ENCODE data around the gene HES2.

The HES2 gene

DNA sequence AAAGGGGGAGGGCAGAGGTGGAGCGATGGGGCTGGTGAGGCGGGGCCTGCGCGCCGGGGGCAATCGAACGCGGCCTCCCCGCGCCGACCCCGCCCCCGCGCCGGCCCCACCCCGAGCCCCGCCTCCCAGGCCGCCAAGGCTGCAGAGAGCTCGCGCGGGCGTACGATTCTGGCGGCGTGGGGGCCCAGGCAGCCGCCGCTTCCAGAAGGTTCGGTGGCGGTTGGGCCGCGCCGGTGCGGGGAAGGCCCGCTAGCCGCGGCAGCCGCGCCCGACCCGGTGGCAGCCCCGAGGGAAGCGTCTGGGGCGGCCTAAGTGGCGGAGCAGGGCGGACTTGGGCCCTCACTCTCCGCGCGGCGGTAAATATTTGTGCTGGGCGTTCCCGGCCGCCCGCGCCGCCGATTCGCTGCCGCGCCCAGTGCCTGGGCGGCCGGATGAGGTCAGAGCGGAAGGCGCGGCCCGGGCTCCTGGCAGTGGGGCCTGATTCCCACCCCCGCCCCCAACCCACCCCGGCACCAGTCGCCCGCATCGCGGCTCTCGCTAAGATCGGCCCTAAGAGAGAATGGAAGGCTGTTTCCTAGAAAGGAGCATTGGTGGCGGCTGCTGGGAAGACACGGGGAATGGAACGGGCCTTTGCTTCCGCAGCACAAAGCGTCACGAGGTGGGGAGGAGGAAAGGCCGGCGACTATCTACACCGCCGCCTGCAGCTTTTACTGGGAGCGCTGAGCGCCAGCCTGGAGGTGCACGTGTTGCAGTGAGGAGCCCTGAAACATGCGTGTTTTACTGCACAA lies 26.1 kb downstream of the HES2 start, which contains the start of gene ACOT7:
ACOT7 (minus strand) TSS at position 368 of the 788 bp plus-strand sequence. CDS start 368 bp downstream, outside the sequence.
- Histone ChIP-seq H2AK5ac (ENCODE audit: low read length) (no peak within 1 kb of the TSS), H3K27me3 (ENCODE audit: insufficient read depth, low read length) (no peaks in the 10 kb centered on the region), H3K4ac (ENCODE audit: low read depth, low read length) (peak within 1 kb of the TSS; percentile 63), H3K9me3 (ENCODE audit: insufficient read depth, low read depth, low read length) (no peaks in the 10 kb centered on the region), H4K8ac (ENCODE audit: low read depth, low read length) (peak within 1 kb of the TSS; percentile 90), H3K4me3 (ENCODE audit: low read depth, low read length) (peak within 1 kb of the TSS; percentile 92), H3K18ac (ENCODE audit: low read length) (peak within 1 kb of the TSS; percentile 91), H3K23ac (ENCODE audit: low read length) (no peak within 1 kb of the TSS), H3K79me2 (ENCODE audit: control insufficient read depth, insufficient read depth, low read length, poor library complexity) (peaks cover 2% of the 10 kb centered on the region), H3K14ac (ENCODE audit: low read length) (peak within 1 kb of the TSS; percentile 85), H2BK12ac (ENCODE audit: low read length) (peak within 1 kb of the TSS; percentile 28), H3K4me1 (ENCODE audit: control insufficient read depth in 1 of 2, insufficient read depth in 2 of 2, low read length in 2 of 2) (peaks cover 5 to 10% of the 10 kb centered on the region in 2 experiments), H3K79me1 (ENCODE audit: low read length) (peaks cover 4% of the 10 kb centered on the region), H4K12ac (ENCODE audit: low read depth, low read length) (peak within 1 kb of the TSS; percentile 89), H3K9ac (ENCODE audit: low read length) (peak within 1 kb of the TSS; percentile 88), H3K4me2 (ENCODE audit: low read length) (peak within 1 kb of the TSS; percentile 86), H2BK120ac (ENCODE audit: insufficient read depth, low read length, poor library complexity) (peak within 1 kb of the TSS; percentile 89), H2BK5ac (ENCODE audit: low read depth, low read length, poor library complexity) (peak within 1 kb of the TSS; percentile 95), H3K36me3 (ENCODE audit: control insufficient read depth in 1 of 2, insufficient read depth in 2 of 2, low read length in 2 of 2) (no peaks in the 10 kb centered on the region), H4K91ac (ENCODE audit: low read depth, low read length) (peak within 1 kb of the TSS; percentile 74), H2AFZ (ENCODE audit: insufficient read depth, low read length, poor library complexity) (peak within 1 kb of the TSS; percentile 97), H3K27ac (ENCODE audit: low read depth, low read length) (peak within 1 kb of the TSS; percentile 91)
- no CpG with 5 or more reads among the region's 87 CpGs for WGBS (ENCODE audit: extremely low coverage, insufficient coverage, insufficient read length)
- peak; percentile 92 to 96 for DNase-seq

GRCh38 chr1:6392809-6393399 lies 26.8 kb downstream of the HES2 start:
- no peak overlapping the region for H3K23ac ChIP-seq (ENCODE audit: low read length)
- DNase-seq: no peak
- H3K4ac ChIP-seq (ENCODE audit: low read depth, low read length): no peak overlapping the region
- H3K27me3 ChIP-seq (ENCODE audit: insufficient read depth, low read length): no peaks in the 10 kb centered on the region
- no peak overlapping the region for H2BK5ac ChIP-seq (ENCODE audit: low read depth, low read length, poor library complexity)
- no CpG with 5 or more reads among the region's 83 CpGs for WGBS (ENCODE audit: extremely low coverage, insufficient coverage, insufficient read length)
- no peak overlapping the region for H2BK120ac ChIP-seq (ENCODE audit: insufficient read depth, low read length, poor library complexity)
- peak overlapping the region; percentile 92 for H3K4me3 ChIP-seq (ENCODE audit: low read depth, low read length)
- peak overlapping the region; percentile 77 for H3K4me2 ChIP-seq (ENCODE audit: low read length)
- peaks cover 5 to 10% of the 10 kb centered on the region in 2 experiments for H3K4me1 ChIP-seq (ENCODE audit: control insufficient read depth in 1 of 2, insufficient read depth in 2 of 2, low read length in 2 of 2)
- H4K12ac ChIP-seq (ENCODE audit: low read depth, low read length): no peak overlapping the region
- peak overlapping the region; percentile 38 for H3K9ac ChIP-seq (ENCODE audit: low read length)
- H3K79me1 ChIP-seq (ENCODE audit: low read length): peaks cover 4% of the 10 kb centered on the region
- no peaks in the 10 kb centered on the region for H3K9me3 ChIP-seq (ENCODE audit: insufficient read depth, low read depth, low read length)
- H4K91ac ChIP-seq (ENCODE audit: low read depth, low read length): no peak overlapping the region
- H3K14ac ChIP-seq (ENCODE audit: low read length): no peak overlapping the region
- peak overlapping the region; percentile 17 for H4K8ac ChIP-seq (ENCODE audit: low read depth, low read length)
- peak overlapping the region; percentile 54 for H2AFZ ChIP-seq (ENCODE audit: insufficient read depth, low read length, poor library complexity)
- H2AK5ac ChIP-seq (ENCODE audit: low read length): no peak overlapping the region
- no peaks in the 10 kb centered on the region for H3K36me3 ChIP-seq (ENCODE audit: control insufficient read depth in 1 of 2, insufficient read depth in 2 of 2, low read length in 2 of 2)
- H3K79me2 ChIP-seq (ENCODE audit: control insufficient read depth, insufficient read depth, low read length, poor library complexity): peaks cover 2% of the 10 kb centered on the region
- H3K18ac ChIP-seq (ENCODE audit: low read length): no peak overlapping the region
- H2BK12ac ChIP-seq (ENCODE audit: low read length): no peak overlapping the region
- H3K27ac ChIP-seq (ENCODE audit: low read depth, low read length): no peak overlapping the region

- Histone ChIP-seq H3K4me2 (ENCODE audit: low read length) (peak overlapping the region; percentile 77), H3K27me3 (ENCODE audit: insufficient read depth, low read length) (no peaks in the 10 kb centered on the region), H3K27ac (ENCODE audit: low read depth, low read length) (no peak overlapping the region), H2BK5ac (ENCODE audit: low read depth, low read length, poor library complexity) (no peak overlapping the region), H3K36me3 (ENCODE audit: control insufficient read depth in 1 of 2, insufficient read depth in 2 of 2, low read length in 2 of 2) (no peaks in the 10 kb centered on the region), H3K4ac (ENCODE audit: low read depth, low read length) (peak overlapping the region; percentile 17), H3K79me1 (ENCODE audit: low read length) (peaks cover 4% of the 10 kb centered on the region), H3K9ac (ENCODE audit: low read length) (peak overlapping the region; percentile 38), H3K4me3 (ENCODE audit: low read depth, low read length) (peak overlapping the region; percentile 92), H3K14ac (ENCODE audit: low read length) (no peak overlapping the region), H2BK120ac (ENCODE audit: insufficient read depth, low read length, poor library complexity) (no peak overlapping the region), H4K12ac (ENCODE audit: low read depth, low read length) (no peak overlapping the region), H3K23ac (ENCODE audit: low read length) (no peak overlapping the region), H3K79me2 (ENCODE audit: control insufficient read depth, insufficient read depth, low read length, poor library complexity) (peaks cover 2% of the 10 kb centered on the region), H4K8ac (ENCODE audit: low read depth, low read length) (no peak overlapping the region), H3K9me3 (ENCODE audit: insufficient read depth, low read depth, low read length) (no peaks in the 10 kb centered on the region), H2AK5ac (ENCODE audit: low read length) (no peak overlapping the region), H2AFZ (ENCODE audit: insufficient read depth, low read length, poor library complexity) (no peak overlapping the region), H3K4me1 (ENCODE audit: control insufficient read depth in 1 of 2, insufficient read depth in 2 of 2, low read length in 2 of 2) (peaks cover 5 to 10% of the 10 kb centered on the region in 2 experiments), H3K18ac (ENCODE audit: low read length) (peak overlapping the region; percentile 2), H2BK12ac (ENCODE audit: low read length) (no peak overlapping the region), H4K91ac (ENCODE audit: low read depth, low read length) (no peak overlapping the region)
- DNase-seq: no peak
- WGBS (ENCODE audit: extremely low coverage, insufficient coverage, insufficient read length): no CpG with 5 or more reads among the region's 16 CpGs
Measured at GRCh38 chr1:6391951-6392808, 27.5 kb downstream of the HES2 start.

GRCh38 chr1:6389971-6390370 lies 29.7 kb downstream of the HES2 start:
- no peak overlapping the region for H4K8ac ChIP-seq (ENCODE audit: low read depth, low read length)
- WGBS (ENCODE audit: extremely low coverage, insufficient coverage, insufficient read length): no CpG with 5 or more reads among the region's 9 CpGs

More at GRCh38 chr1:6389971-6390370, 29.7 kb downstream of the HES2 start:
- H2BK12ac ChIP-seq (ENCODE audit: low read length): no peak overlapping the region
- H3K79me2 ChIP-seq (ENCODE audit: control insufficient read depth, insufficient read depth, low read length, poor library complexity): peaks cover 2% of the 10 kb centered on the region
- H2BK5ac ChIP-seq (ENCODE audit: low read depth, low read length, poor library complexity): no peak overlapping the region
- no peak overlapping the region for H3K27ac ChIP-seq (ENCODE audit: low read depth, low read length)
- H2AK5ac ChIP-seq (ENCODE audit: low read length): no peak overlapping the region
- H3K4me3 ChIP-seq (ENCODE audit: low read depth, low read length): no peak overlapping the region
- no peaks in the 10 kb centered on the region for H3K9me3 ChIP-seq (ENCODE audit: insufficient read depth, low read depth, low read length)
- no peak overlapping the region for H3K4me2 ChIP-seq (ENCODE audit: low read length)
- H3K4ac ChIP-seq (ENCODE audit: low read depth, low read length): no peak overlapping the region
- H4K12ac ChIP-seq (ENCODE audit: low read depth, low read length): no peak overlapping the region
- H2BK120ac ChIP-seq (ENCODE audit: insufficient read depth, low read length, poor library complexity): no peak overlapping the region
- no peaks in the 10 kb centered on the region for H3K27me3 ChIP-seq (ENCODE audit: insufficient read depth, low read length)
- H4K91ac ChIP-seq (ENCODE audit: low read depth, low read length): no peak overlapping the region
- H3K23ac ChIP-seq (ENCODE audit: low read length): no peak overlapping the region
- no peaks in the 10 kb centered on the region for H3K36me3 ChIP-seq (ENCODE audit: control insufficient read depth in 1 of 2, insufficient read depth in 2 of 2, low read length in 2 of 2)
- no peak overlapping the region for H2AFZ ChIP-seq (ENCODE audit: insufficient read depth, low read length, poor library complexity)
- H3K79me1 ChIP-seq (ENCODE audit: low read length): peaks cover 8% of the 10 kb centered on the region
- H3K4me1 ChIP-seq (ENCODE audit: control insufficient read depth in 1 of 2, insufficient read depth in 2 of 2, low read length in 2 of 2): peaks cover 17 to 22% of the 10 kb centered on the region in 2 experiments
- DNase-seq: no peak
- H3K9ac ChIP-seq (ENCODE audit: low read length): no peak overlapping the region
- no peak overlapping the region for H3K14ac ChIP-seq (ENCODE audit: low read length)
- no peak overlapping the region for H3K18ac ChIP-seq (ENCODE audit: low read length)
